Hepatocyte (in vitro differentiated cells): Measurements from ENCODE around the gene GRID1. TPM values are rescaled to one million over a fixed set of nuclear protein-coding genes. Genes with fewer than 3 reads are reported as not detected.
"Not testable (repeated sequence)": the region's sequence is repeated elsewhere in the genome, so short reads cannot be mapped to it uniquely, and the experiment has no call there.

Source experiments
- DNase-seq: peaks from one replicate; pipeline ENCODE4 v3.0.0-alpha.2; 2016; ENCODE audit warnings: low spot score
- H2AFZ ChIP-seq: fragments of 200-600 bp; sonication (generic); 2 replicates; pipeline ENCODE4 v1.6.0; 2016; ENCODE audit warnings: antibody characterized with exemption, mild to moderate bottlenecking
- H3K27ac ChIP-seq: fragments of 200-600 bp; sonication (generic); 2 replicates; pipeline ENCODE4 v1.5.1; 2016; ENCODE audit warnings: mild to moderate bottlenecking
- H3K27me3 ChIP-seq: fragments of 200-600 bp; sonication (generic); 2 replicates; pipeline ENCODE4 v1.6.1; 2016
- H3K36me3 ChIP-seq: fragments of 200-600 bp; sonication (generic); replicated peaks from 2 replicates; pipeline ENCODE4 v1.5.1; 2016; ENCODE audit warnings: low read depth; ENCODE audit not compliant: insufficient read depth
- H3K4me1 ChIP-seq: fragments of 200-600 bp; sonication (generic); 2 replicates; pipeline ENCODE4 v1.5.1; 2016; ENCODE audit warnings: mild to moderate bottlenecking, moderate library complexity; ENCODE audit not compliant: insufficient read depth
- H3K4me2 ChIP-seq: fragments of 200-600 bp; sonication (generic); 2 replicates; pipeline ENCODE4 v1.6.0; 2016
- H3K4me3 ChIP-seq: fragments of 200-600 bp; sonication (generic); 2 replicates; pipeline ENCODE4 v1.5.1; 2016; ENCODE audit warnings: mild to moderate bottlenecking
- H3K79me2 ChIP-seq: fragments of 200-600 bp; sonication (generic); 2 replicates; pipeline ENCODE4 v1.6.0; 2017; ENCODE audit warnings: mild to moderate bottlenecking
- H3K9me2 ChIP-seq: fragments of 200-600 bp; sonication (generic); replicated peaks from 2 replicates; pipeline ENCODE4 v1.6.0; 2017; ENCODE audit warnings: mild to moderate bottlenecking; ENCODE audit not compliant: insufficient read depth
- H3K9me3 ChIP-seq: fragments of 200-600 bp; sonication (generic); 2 replicates; pipeline ENCODE4 v1.5.1; 2016; ENCODE audit warnings: low read depth, mild to moderate bottlenecking
- H4K20me1 ChIP-seq: fragments of 200-600 bp; sonication (generic); 2 replicates; pipeline ENCODE4 v1.6.0; 2016; ENCODE audit warnings: mild to moderate bottlenecking; ENCODE audit not compliant: insufficient read depth, poor library complexity, severe bottlenecking
- EZH2 ChIP-seq: fragments of 200-600 bp; sonication (generic); IDR thresholded peaks from 2 replicates; pipeline ENCODE4 v1.6.1; 2016; ENCODE audit warnings: antibody characterized with exemption, mild to moderate bottlenecking, borderline replicate concordance
- EZH2phosphoT487 ChIP-seq: fragments of 200-600 bp; sonication (generic); IDR thresholded peaks from one replicate; pipeline ENCODE4 v1.6.1; 2018; ENCODE audit warnings: antibody characterized with exemption, mild to moderate bottlenecking, low read depth, moderate library complexity; ENCODE audit not compliant: unreplicated experiment, severe bottlenecking
- WGBS: methylation state at CpG from one replicate; pipeline ENCODE4 v1.1.6; 2016; ENCODE audit warnings: low lambda C conversion rate; ENCODE audit errors: missing lambda C conversion rate; 5-methylcytosine and 5-hydroxymethylcytosine counted together
- polyA plus RNA-seq: library from polyadenylated mRNA; unstranded; fragments of >200 nt; fragmentation: Nextera tagmentation; extraction: Ambion mirVana; gene quantifications from 2 replicates; pipeline ENCODE4 v1.2.1, GENCODE V29; 2016
- total RNA-seq: library from RNA; depleted of rRNA; stranded (reverse); fragments of >200 nt; gene quantifications from 2 replicates; pipeline ENCODE4 v1.2.3, GENCODE V29; 2014
- TF ChIP-seq, protein P1 (sequence below): fragments of 200-600 bp; sonication (generic); IDR thresholded peaks from 2 replicates; pipeline ENCODE4 v1.5.1; 2016; ENCODE audit warnings: antibody characterized with exemption, mild to moderate bottlenecking; ENCODE audit not compliant: poor library complexity

Gene GRID1
- total and polyA plus RNA-seq, 2 experiments from 2014 or later: 0.07 to 0.37 TPM

GRCh38 chr10:86034710-86035109, 331.9 kb downstream of the GRID1 start:
- 91% methylated on average over 1 of the region's 1 CpG for WGBS
- no peak for TF ChIP-seq EZH2phosphoT487
- no peak for TF ChIP-seq EZH2
- TF ChIP-seq, protein P1, sequence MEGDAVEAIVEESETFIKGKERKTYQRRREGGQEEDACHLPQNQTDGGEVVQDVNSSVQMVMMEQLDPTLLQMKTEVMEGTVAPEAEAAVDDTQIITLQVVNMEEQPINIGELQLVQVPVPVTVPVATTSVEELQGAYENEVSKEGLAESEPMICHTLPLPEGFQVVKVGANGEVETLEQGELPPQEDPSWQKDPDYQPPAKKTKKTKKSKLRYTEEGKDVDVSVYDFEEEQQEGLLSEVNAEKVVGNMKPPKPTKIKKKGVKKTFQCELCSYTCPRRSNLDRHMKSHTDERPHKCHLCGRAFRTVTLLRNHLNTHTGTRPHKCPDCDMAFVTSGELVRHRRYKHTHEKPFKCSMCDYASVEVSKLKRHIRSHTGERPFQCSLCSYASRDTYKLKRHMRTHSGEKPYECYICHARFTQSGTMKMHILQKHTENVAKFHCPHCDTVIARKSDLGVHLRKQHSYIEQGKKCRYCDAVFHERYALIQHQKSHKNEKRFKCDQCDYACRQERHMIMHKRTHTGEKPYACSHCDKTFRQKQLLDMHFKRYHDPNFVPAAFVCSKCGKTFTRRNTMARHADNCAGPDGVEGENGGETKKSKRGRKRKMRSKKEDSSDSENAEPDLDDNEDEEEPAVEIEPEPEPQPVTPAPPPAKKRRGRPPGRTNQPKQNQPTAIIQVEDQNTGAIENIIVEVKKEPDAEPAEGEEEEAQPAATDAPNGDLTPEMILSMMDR: no peak
- Histone ChIP-seq H3K27me3 (no peaks in the 10 kb centered on the region), H3K79me2 (no peaks in the 10 kb centered on the region), H4K20me1 (no peaks in the 10 kb centered on the region), H3K9me3 (no peaks in the 10 kb centered on the region), H2AFZ (no peak overlapping the region), H3K27ac (no peak overlapping the region), H3K4me3 (no peak overlapping the region), H3K4me1 (no peaks in the 10 kb centered on the region), H3K4me2 (no peak overlapping the region), H3K36me3 (no peaks in the 10 kb centered on the region), H3K9me2 (no peaks in the 10 kb centered on the region)
- no peak for DNase-seq

GRCh38 chr10:86033581-86033980, 333.0 kb downstream of the GRID1 start:
- H3K4me1 ChIP-seq: no peaks in the 10 kb centered on the region
- H3K27ac ChIP-seq: no peak overlapping the region
- H3K4me3 ChIP-seq: no peak overlapping the region
- H3K79me2 ChIP-seq: no peaks in the 10 kb centered on the region
- H3K4me2 ChIP-seq: no peak overlapping the region
- H4K20me1 ChIP-seq: no peaks in the 10 kb centered on the region
- H3K9me3 ChIP-seq: no peaks in the 10 kb centered on the region
- no peaks in the 10 kb centered on the region for H3K27me3 ChIP-seq
- no peak overlapping the region for H2AFZ ChIP-seq
- H3K36me3 ChIP-seq: no peaks in the 10 kb centered on the region
- DNase-seq: no peak
- WGBS: 85% methylated on average over 1 of the region's 1 CpG
- TF ChIP-seq EZH2 (no peak), EZH2phosphoT487 (no peak)
- TF ChIP-seq, protein P1: no peak
- no peaks in the 10 kb centered on the region for H3K9me2 ChIP-seq

DNA sequence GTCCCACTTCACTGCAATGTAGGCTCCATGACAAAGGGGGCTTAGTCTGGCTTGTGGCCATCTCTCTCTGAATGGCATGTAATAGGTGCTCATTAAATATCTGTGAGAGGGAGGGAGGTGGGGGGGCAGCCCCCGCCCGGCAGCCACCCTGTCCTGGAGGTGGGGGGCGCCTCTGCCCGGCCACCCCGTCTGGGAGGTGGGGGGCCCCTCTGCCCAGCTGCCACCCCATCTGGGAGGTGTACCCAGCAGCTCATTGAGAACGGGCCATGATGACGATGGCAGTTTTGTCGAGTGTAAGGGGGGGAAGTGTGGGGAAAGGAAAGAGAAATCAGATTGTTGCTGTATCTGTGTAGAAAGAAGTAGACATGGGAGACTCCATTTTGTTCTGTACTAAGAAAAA, 334.5 kb downstream of the GRID1 start:
- H2AFZ ChIP-seq, H3K4me2 ChIP-seq: not testable (repeated sequence)
- WGBS: 97% methylated on average over 7 of the region's 8 CpGs

GRCh38 chr10:86030312-86030711, 336.3 kb downstream of the GRID1 start:
- DNase-seq: no peak
- no peaks in the 10 kb centered on the region for H3K9me2 ChIP-seq
- H3K36me3 ChIP-seq: no peaks in the 10 kb centered on the region
- H3K79me2 ChIP-seq: no peaks in the 10 kb centered on the region
- TF ChIP-seq, protein P1: no peak
- TF ChIP-seq EZH2: no peak
- TF ChIP-seq EZH2phosphoT487: no peak
- H3K9me3 ChIP-seq: no peaks in the 10 kb centered on the region
- no peak overlapping the region for H2AFZ ChIP-seq
- H3K27me3 ChIP-seq: no peaks in the 10 kb centered on the region
- no peaks in the 10 kb centered on the region for H4K20me1 ChIP-seq
- H3K4me3 ChIP-seq: no peak overlapping the region
- no peaks in the 10 kb centered on the region for H3K4me1 ChIP-seq
- no peak overlapping the region for H3K4me2 ChIP-seq
- WGBS: 60% methylated on average over 2 of the region's 2 CpGs
- no peak overlapping the region for H3K27ac ChIP-seq

More for the DNA sequence above, 334.5 kb downstream of the GRID1 start:
- H3K4me3 ChIP-seq, H3K9me3 ChIP-seq, H4K20me1 ChIP-seq, H3K27ac ChIP-seq, H3K27me3 ChIP-seq, H3K79me2 ChIP-seq, H3K4me1 ChIP-seq, H3K9me2 ChIP-seq, H3K36me3 ChIP-seq, DNase-seq: not testable (repeated sequence)
